Erythroblast (primary cell): ENCODE data around the gene SLC4A8.

ENCODE experiments used
- GATA1 ChIP-seq: IDR thresholded peaks from 2 replicates; pipeline ENCODE4 v1.6.1; 2011; ENCODE audit warnings: low read depth, mild to moderate bottlenecking, control low read depth, low read length, moderate library complexity
- POLR2A ChIP-seq: IDR thresholded peaks from 2 replicates; pipeline ENCODE4 v1.6.1; 2011; ENCODE audit warnings: mild to moderate bottlenecking, low read length

GRCh38 chr12:51382173-51382572 lies 42.5 kb upstream of the SLC4A8 start:
- TF ChIP-seq POLR2A (no peak), GATA1 (no peak)
